Measurements from ENCODE around the gene NAA50.
A peak's percentile ranks its signal among the peaks of the same experiment; 100 is the strongest.

Gene NAA50

GRCh38 chr3:113745756-113746547 lies at the start of gene NAA50:
NAA50 (minus strand) TSS chr3:113746249; CDS start chr3:113745949, 300 bp downstream.
- peak; percentile 95 for DNase-seq

DNA sequence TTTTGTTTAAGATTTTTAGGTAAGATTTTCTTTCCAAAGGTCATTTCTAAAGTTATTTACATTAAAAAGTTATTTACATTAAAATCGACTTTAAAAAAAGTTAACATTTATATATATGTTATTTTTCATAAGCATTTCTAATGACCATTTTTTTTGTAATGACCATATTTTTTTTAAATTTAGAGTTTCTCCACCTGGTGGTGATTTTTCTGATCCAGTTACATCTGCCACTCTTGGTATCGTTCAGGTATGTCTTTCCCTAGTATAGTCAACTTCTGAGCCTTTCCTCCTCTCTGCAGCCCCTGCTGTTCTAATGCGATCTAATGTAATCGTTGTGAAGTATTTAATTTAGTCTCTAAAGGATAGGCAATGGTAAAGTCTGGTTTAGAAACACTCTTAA lies 49.6 kb upstream of the NAA50 start:
- no peak for DNase-seq

DNA sequence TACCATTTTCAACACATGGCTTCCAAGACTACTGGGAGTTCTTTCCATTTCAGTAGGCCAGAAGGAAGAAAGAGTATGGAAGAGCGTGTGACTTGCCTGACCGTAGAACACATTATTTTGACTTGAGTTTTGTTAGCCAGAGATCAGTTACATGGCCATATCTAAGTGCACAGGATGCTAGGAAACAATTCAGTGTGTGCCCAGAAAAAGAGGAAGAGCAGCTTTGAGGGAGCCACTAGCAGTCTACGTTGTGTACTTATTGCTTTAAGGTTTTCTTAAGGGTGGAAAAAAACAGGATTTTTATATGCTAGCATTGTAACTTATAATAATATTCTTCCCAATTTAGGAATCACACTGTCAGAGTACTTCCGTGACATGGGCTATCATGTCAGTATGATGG lies 48.5 kb upstream of the NAA50 start:
- DNase-seq: no peak

GRCh38 chr3:113791381-113791780 lies 45.3 kb upstream of the NAA50 start:
- no peak for DNase-seq

GRCh38 chr3:113783980-113784379 lies 37.9 kb upstream of the NAA50 start:
- no peak for DNase-seq

GRCh38 chr3:113783463-113783862 lies 37.4 kb upstream of the NAA50 start:
- no peak for DNase-seq

DNA sequence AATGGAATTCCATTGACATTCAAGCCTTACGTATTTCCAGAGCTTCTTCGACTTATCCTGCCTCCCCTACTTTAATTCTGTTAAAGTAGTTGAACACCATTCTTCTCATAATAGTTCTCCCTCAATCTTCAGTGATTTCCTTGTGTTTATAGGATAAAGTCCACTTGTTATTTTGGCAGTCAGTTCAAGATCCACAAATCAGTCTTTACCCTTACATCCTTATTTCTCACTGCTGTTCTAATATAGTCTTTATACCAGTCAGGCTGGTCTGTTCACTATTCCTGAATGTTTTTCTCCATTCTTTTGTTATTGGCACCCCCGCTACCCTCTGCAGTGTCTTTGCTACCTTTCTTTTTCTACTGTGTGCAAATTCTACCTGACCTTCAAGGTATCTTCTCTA lies 30.5 kb upstream of the NAA50 start:
- no peak for DNase-seq

DNA sequence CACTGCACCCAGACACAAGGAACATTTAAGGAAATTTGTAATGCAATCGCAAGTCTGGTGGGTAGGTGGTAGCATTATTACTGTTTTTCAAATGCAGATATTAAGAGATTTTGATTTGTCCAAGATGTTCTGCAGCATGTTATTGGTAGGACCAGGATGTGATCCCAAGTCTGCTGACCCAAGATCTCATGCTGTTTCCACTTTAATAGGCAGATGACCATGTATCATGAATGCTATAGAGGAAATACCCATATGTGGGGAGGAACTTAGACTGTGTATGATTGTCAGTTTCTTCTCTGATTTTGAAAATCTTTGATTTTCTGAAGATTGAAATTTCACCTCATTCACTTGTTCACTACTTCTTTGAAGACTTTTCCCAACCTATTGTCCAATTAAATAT lies 29.5 kb upstream of the NAA50 start:
- no peak for DNase-seq

GRCh38 chr3:113773381-113773780 lies 27.3 kb upstream of the NAA50 start:
- DNase-seq: no peak

GRCh38 chr3:113771993-113772392 lies 25.9 kb upstream of the NAA50 start:
- no peak for DNase-seq

DNA sequence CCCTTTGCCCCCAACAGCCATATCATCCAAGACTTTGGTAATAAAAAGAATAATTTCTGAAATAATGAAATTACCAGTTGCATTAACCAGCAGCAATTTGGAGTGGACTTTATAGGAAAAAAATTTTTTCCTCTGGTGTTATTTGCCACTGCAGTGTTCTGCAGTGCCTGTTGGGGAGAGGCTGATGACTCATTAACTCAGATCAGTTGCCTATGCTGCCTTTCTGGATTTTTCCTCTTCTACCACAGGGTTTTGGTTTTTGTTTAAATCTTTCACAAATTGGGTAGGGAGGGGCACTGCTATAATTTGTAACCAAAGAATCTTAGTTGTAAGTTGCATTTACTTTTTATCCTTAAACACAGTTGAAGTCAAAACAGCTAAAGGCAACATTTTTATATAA lies 23.5 kb upstream of the NAA50 start:
- no peak for DNase-seq

DNA sequence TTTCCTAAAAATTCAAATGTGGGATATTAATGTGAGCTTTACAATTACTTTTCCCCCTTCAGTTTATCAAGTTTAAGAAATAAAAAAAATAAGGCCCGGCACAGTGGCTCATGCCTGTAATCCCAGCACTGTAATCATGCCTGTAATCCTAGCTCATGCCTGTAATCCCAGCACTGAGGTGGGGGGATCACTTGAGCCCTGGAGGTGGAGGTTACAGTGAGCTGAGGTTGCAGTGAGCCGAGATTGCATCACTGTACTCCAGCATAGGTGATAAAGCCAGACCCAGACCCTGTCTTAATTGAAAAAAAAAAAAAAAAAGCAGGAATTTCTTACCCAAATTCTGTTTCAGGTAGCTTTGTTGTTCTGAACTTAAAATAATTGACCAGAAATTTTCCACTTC lies 18.6 kb upstream of the NAA50 start:
- no peak for DNase-seq

DNA sequence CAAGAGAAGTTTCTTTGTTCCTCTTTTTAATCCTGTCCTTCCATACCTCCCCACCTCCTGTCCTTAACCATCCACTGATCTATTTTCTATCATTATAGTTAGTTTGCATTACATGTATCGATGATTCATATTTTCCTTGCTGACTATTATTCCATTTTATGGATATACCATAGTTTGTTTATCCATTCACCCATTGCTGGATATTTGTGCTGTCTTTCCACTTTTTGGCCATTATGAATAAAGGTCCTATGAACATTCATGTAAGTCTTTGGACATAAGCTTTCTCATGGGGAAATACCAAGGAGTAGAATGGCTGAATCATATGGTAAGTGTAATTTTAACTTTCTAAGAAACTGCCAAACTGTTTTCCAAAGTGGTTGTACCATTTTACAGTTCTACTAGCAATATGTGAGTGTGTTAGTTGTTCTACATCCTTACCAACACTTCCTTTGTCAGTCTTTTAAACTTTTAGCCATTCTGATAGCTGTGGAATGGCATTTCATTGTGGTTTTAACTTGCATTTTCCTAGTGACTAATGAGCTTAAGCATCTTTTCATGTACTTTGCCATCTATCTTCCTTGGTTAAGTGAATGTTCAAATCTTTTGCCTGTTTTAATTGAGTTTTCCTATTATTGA lies 12.5 kb upstream of the NAA50 start:
- no peak for DNase-seq

- DNase-seq: no peak
Measured at GRCh38 chr3:113754494-113755159, 8.6 kb upstream of the NAA50 start.

DNA sequence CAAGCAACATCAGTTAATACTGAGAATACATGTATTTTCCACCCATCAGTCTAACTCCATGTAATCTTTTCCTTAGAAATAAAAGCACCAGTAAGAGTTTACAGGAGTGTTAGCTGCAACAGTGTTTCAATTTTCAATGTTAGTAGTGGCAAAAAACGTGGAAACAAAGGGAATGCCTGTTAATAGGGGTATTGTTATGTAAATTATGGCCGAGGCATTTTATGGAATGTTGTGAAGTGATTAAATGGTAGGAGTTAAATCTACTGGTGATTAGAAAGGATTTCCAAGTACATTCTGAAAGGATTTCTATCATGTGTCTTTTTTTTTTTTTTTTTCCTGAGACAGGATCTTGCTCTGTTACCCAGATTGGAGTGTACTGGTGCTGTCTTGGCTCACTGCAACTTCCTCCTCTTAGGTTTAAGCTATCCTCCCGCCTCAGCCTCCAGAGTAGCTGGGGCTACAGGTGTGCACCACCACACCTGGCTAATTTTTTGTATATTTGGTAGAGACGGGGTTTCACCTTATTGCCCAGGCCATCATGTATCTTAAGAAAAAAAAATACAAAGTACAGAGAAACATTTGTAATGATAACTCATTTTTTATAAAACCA lies 7.4 kb upstream of the NAA50 start:
- no peak for DNase-seq

DNA sequence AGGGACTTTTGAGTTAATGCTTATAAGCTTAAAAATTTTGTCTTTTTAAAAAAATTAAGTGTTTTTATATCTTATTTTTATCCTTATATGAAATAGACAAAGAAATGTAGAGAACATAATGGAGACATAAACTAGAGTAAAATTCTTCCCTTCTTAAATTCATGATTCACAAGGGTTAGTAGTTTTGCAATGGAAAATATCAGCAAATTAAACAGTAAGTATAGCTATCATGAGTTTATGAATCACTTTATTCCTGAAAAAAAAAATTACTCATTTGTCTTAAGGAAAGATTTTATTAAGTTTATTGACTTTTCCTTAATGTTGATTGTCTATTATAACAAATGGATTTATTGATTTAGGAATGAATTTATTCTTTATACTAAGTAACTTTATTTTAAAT lies 5.1 kb upstream of the NAA50 start:
- DNase-seq: no peak

DNA sequence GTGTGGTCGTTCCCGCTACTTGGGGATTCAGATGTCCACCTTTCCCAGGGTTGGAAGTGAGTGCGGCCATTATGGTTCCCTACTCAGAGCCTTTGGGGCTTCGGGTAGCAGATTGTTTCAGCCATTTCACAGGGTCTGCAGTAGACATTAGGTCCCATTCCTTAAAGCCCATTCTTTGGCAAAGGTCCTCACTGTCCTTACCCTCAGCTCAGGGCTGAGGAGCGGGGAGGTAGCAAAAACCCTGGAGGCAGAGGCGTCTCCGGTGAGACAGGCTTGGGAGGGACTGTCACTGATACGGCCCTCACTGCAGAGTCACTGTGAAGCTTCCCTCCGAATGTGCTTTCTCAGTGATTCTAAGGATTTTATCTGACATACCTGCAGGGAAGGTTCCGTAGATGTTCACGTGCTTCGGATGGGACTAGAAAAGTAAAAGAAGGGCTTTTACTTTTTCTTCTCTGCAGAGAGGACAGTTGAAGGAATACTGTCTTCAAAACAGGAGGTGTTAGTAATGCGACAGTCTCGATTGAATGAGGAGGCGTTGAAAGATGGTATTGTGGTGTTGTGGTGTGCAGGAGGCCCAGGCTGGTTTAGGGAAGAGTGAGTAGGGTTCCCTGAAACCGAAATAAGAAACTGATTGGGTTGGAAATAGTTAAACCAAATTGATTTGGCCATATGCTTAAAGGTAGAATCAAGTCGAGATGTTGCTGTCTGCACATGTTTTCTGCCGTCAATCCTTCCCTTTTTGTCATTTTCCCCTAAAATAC lies 1.4 kb upstream of the NAA50 start:
- no peak for DNase-seq

DNA sequence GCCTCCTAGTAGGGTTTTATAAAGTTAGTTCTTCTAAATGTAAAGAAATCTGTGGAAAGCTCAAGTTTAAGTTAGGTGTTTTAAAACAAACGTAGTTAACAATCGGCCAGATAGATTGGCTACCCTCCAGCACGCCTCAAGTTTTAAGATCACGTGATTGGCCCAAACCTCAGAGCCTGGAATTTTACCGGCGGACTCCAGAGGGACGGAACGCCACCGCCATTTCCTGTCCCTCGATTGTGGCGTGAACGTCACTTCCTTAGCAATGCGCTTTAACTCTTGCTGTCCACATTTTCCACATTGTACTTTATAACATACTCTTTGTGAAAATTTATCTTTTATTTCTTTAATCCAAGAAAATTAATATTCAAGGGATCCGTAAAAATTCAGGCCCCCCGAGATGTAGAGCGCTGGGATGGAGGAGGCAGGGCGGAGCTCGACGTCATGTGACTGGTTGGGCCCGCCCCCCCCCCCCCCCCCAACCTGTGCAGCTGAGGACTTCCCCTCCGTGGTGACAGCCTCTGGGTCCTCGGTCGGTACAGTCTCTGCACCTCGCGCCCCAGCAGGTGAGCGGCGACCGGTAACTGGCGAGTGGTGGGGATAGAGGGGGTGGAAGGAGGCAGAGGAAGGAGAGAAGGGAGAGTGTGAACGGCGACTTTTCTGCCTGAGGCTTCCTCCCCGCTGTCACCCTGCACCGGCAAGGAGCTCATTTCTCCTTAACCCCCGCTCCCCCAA lies 666 bp upstream of the NAA50 start, which contains the start of gene ATP6V1A:
ATP6V1A (plus strand) TSS at position 488 of the 735 bp plus-strand sequence. CDS start 31,719 bp downstream, outside the sequence.
- DNase-seq: peak; percentile 69

DNA sequence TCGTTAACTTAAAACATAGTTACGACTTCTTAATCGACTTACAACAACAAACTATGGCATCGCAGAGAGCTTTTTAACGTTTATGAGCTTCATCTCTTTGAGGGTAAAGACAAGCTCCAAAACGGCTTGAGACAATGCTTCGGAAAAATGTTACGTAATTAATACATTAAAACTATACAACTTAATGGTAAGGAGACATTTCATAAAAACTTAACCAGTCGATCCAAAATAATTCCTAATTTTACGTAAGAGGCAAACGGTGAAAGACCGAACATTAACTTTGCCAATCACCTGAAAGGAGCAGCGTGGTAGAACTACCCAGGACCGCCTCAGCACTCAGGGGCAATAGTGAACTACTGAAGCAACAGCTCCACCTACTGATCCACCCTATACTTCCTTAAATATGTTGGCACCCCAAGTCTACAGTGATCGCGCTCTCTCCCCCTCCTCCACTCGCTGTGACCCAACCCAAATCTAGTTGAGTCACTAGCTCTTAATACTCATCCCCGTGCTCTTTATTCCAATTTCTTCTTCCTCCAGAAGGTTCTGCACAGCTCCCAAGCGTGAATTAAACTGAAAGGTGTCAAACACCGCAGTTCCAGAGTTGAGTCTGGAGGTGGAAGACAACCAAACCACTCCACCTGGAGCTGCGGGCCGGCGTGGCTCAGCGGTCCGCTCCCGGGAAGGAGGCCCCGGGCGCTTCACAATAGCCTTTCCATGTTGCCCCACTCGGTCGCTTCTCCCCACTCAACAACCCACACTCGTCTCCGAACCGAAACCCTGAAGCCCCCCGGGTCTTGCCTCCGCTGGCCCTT lies 901 bp downstream of the NAA50 start:
- DNase-seq: peak; percentile 67

GRCh38 chr3:113743006-113743630 lies 2.9 kb downstream of the NAA50 start:
- no peak for DNase-seq

DNA sequence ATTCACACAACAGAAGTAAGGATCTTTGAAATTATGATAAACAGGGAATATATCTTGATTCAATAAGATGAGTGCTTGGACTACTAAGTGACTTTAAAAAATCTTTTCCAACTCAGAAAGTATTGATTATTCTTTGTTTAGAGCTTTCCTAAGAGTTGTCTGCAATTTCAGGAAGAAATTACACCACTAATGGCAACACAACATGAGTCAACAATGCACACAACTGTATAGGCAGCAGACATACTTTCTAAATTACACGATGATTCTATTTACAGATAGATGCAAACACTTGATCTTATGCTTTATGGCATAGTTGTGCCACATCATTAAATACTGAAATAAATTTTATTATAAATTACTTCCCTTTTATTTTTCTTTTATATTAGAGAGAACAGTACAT lies 4.4 kb downstream of the NAA50 start:
- DNase-seq: no peak
